Measurements from ENCODE around the gene SOCS6.

The SOCS6 gene

GRCh38 chr18:70373042-70373519 lies 84.2 kb downstream of the SOCS6 start:
- Histone ChIP-seq H3K4me3 (ENCODE audit: low read depth, low read length) (no peak overlapping the region), H3K27me3 (ENCODE audit: control insufficient read depth, insufficient read depth, low read length) (no peaks in the 10 kb centered on the region)

GRCh38 chr18:70374154-70374553 lies 85.3 kb downstream of the SOCS6 start:
- Histone ChIP-seq H3K9me3 (ENCODE audit: control insufficient read depth, insufficient read depth, low read depth, low read length) (0 out of 2 replicates have a peak, but pooled peaks cover 2% of the 10 kb centered on the region), H3K4me3 (ENCODE audit: low read depth, low read length) (no peak overlapping the region), H3K9ac (ENCODE audit: low read length) (no peak overlapping the region), H3K36me3 (ENCODE audit: control insufficient read depth, insufficient read depth, low read length) (no peaks in the 10 kb centered on the region), H3K27ac (ENCODE audit: low read depth, low read length) (no peak overlapping the region), H3K27me3 (ENCODE audit: control insufficient read depth, insufficient read depth, low read length) (no peaks in the 10 kb centered on the region), H3K4me1 (ENCODE audit: control insufficient read depth, insufficient read depth, low read length) (peaks cover 3% of the 10 kb centered on the region; the same call in 1 of the 2 replicates)

More at GRCh38 chr18:70373042-70373519, 84.2 kb downstream of the SOCS6 start:
- H3K27ac ChIP-seq (ENCODE audit: low read depth, low read length), result no peak overlapping the region
- 0 out of 2 replicates have a peak, but pooled peaks cover 2% of the 10 kb centered on the region for H3K9me3 ChIP-seq (ENCODE audit: control insufficient read depth, insufficient read depth, low read depth, low read length)
- H3K9ac ChIP-seq (ENCODE audit: low read length), result no peak overlapping the region
- H3K4me1 ChIP-seq (ENCODE audit: control insufficient read depth, insufficient read depth, low read length), result peaks cover 3% of the 10 kb centered on the region; the same call in 1 of the 2 replicates
- no peaks in the 10 kb centered on the region for H3K36me3 ChIP-seq (ENCODE audit: control insufficient read depth, insufficient read depth, low read length)

- H3K9ac ChIP-seq (ENCODE audit: low read length), result no peak overlapping the region
- 0 out of 2 replicates have a peak, but pooled peaks cover 2% of the 10 kb centered on the region for H3K9me3 ChIP-seq (ENCODE audit: control insufficient read depth, insufficient read depth, low read depth, low read length)
- no peak overlapping the region for H3K4me3 ChIP-seq (ENCODE audit: low read depth, low read length)
- H3K36me3 ChIP-seq (ENCODE audit: control insufficient read depth, insufficient read depth, low read length), result no peaks in the 10 kb centered on the region
- no peak overlapping the region for H3K27ac ChIP-seq (ENCODE audit: low read depth, low read length)
- 0 out of 2 replicates have a peak, but pooled peaks cover 3% of the 10 kb centered on the region for H3K4me1 ChIP-seq (ENCODE audit: control insufficient read depth, insufficient read depth, low read length)
- H3K27me3 ChIP-seq (ENCODE audit: control insufficient read depth, insufficient read depth, low read length), result no peaks in the 10 kb centered on the region
Observed at GRCh38 chr18:70376137-70376913, 87.5 kb downstream of the SOCS6 start.

- peaks cover 8% of the 10 kb centered on the region; the same call in 1 of the 2 replicates for H3K4me1 ChIP-seq (ENCODE audit: control insufficient read depth, insufficient read depth, low read length)
- H3K27me3 ChIP-seq (ENCODE audit: control insufficient read depth, insufficient read depth, low read length), result no peaks in the 10 kb centered on the region
- H3K9ac ChIP-seq (ENCODE audit: low read length), result no peak overlapping the region
- no peak overlapping the region for H3K4me3 ChIP-seq (ENCODE audit: low read depth, low read length)
- no peaks in the 10 kb centered on the region for H3K36me3 ChIP-seq (ENCODE audit: control insufficient read depth, insufficient read depth, low read length)
- H3K27ac ChIP-seq (ENCODE audit: low read depth, low read length), result no peak overlapping the region
- H3K9me3 ChIP-seq (ENCODE audit: control insufficient read depth, insufficient read depth, low read depth, low read length), result 0 out of 2 replicates have a peak, but pooled peaks cover 2% of the 10 kb centered on the region
Observed at GRCh38 chr18:70376914-70377258, 88.0 kb downstream of the SOCS6 start.

- no peak overlapping the region for H3K4me3 ChIP-seq (ENCODE audit: low read depth, low read length)
- H3K9me3 ChIP-seq (ENCODE audit: control insufficient read depth, insufficient read depth, low read depth, low read length), result 0 out of 2 replicates have a peak, but pooled peaks cover 2% of the 10 kb centered on the region
- peaks cover 8% of the 10 kb centered on the region; the same call in 1 of the 2 replicates for H3K4me1 ChIP-seq (ENCODE audit: control insufficient read depth, insufficient read depth, low read length)
- no peak overlapping the region for H3K27ac ChIP-seq (ENCODE audit: low read depth, low read length)
- no peak overlapping the region for H3K9ac ChIP-seq (ENCODE audit: low read length)
- H3K36me3 ChIP-seq (ENCODE audit: control insufficient read depth, insufficient read depth, low read length), result no peaks in the 10 kb centered on the region
- H3K27me3 ChIP-seq (ENCODE audit: control insufficient read depth, insufficient read depth, low read length), result no peaks in the 10 kb centered on the region
Observed at GRCh38 chr18:70377317-70377799, 88.5 kb downstream of the SOCS6 start.

GRCh38 chr18:70377857-70378701 lies 89.2 kb downstream of the SOCS6 start:
- no peaks in the 10 kb centered on the region for H3K27me3 ChIP-seq (ENCODE audit: control insufficient read depth, insufficient read depth, low read length)
- no peak overlapping the region for H3K4me3 ChIP-seq (ENCODE audit: low read depth, low read length)
- no peak overlapping the region for H3K27ac ChIP-seq (ENCODE audit: low read depth, low read length)
- no peak overlapping the region for H3K9ac ChIP-seq (ENCODE audit: low read length)
- no peaks in the 10 kb centered on the region for H3K36me3 ChIP-seq (ENCODE audit: control insufficient read depth, insufficient read depth, low read length)
- H3K9me3 ChIP-seq (ENCODE audit: control insufficient read depth, insufficient read depth, low read depth, low read length), result 0 out of 2 replicates have a peak, but pooled peaks cover 2% of the 10 kb centered on the region
- peaks cover 6% of the 10 kb centered on the region; the same call in 1 of the 2 replicates for H3K4me1 ChIP-seq (ENCODE audit: control insufficient read depth, insufficient read depth, low read length)
